Muscle of leg (tissue), 11 donors: ENCODE measurements around the gene RASGEF1B. TPM values are rescaled to one million over a fixed set of nuclear protein-coding genes. Genes with fewer than 3 reads are reported as not detected.

Experiments
- DNase-seq: peaks from one replicate; pipeline ENCODE4 v3.0.0; 2013
- H3K27ac ChIP-seq: one replicate; pipeline ENCODE4 v1.5.1; 2013; ENCODE audit warnings: mild to moderate bottlenecking, low read length, control low read depth
- H3K27me3 ChIP-seq: one replicate; pipeline ENCODE4 v1.6.1; 2013; ENCODE audit warnings: low read length; ENCODE audit not compliant: control insufficient read depth, insufficient read depth
- H3K36me3 ChIP-seq: one replicate; pipeline ENCODE4 v1.6.1; 2013; ENCODE audit warnings: low read length; ENCODE audit not compliant: control insufficient read depth, insufficient read depth
- H3K4me1 ChIP-seq: one replicate; pipeline ENCODE4 v1.6.1; 2013; ENCODE audit warnings: low read length; ENCODE audit not compliant: control insufficient read depth, insufficient read depth
- H3K4me3 ChIP-seq: one replicate; pipeline ENCODE4 v1.5.1; 2013; ENCODE audit warnings: low read length, control low read depth
- H3K9me3 ChIP-seq: replicated peaks from 2 replicates; pipeline ENCODE4 v1.6.1; 2013; ENCODE audit warnings: low read depth, low read length; ENCODE audit not compliant: control insufficient read depth
- WGBS: methylation state at CpG from one replicate; pipeline ENCODE4 v1.1.5; 2013; ENCODE audit warnings: missing lambda C conversion rate; ENCODE audit not compliant: insufficient coverage; 5-methylcytosine and 5-hydroxymethylcytosine counted together
- polyA plus RNA-seq, 8 donors: library from polyadenylated mRNA; unstranded; fragments of 120-200 nt; gene quantifications; one replicate each; pipeline versions ENCODE4 v1.2.1 to v1.2.3, GENCODE V29; 2013; ENCODE audit warnings: inconsistent platforms in 1 of 8, low replicate concordance in 1 of 8; ENCODE audit not compliant: insufficient read length in 8 of 8, insufficient read depth in 1 of 8
- total RNA-seq: library from RNA; stranded (reverse); fragments of 120-200 nt; gene quantifications from one replicate; pipeline ENCODE4 v1.2.4, GENCODE V29; 2013

RASGEF1B gene
- total and polyA plus RNA-seq, 9 donors, result 2.8 to 6.0 (median 3.5) TPM

DNA sequence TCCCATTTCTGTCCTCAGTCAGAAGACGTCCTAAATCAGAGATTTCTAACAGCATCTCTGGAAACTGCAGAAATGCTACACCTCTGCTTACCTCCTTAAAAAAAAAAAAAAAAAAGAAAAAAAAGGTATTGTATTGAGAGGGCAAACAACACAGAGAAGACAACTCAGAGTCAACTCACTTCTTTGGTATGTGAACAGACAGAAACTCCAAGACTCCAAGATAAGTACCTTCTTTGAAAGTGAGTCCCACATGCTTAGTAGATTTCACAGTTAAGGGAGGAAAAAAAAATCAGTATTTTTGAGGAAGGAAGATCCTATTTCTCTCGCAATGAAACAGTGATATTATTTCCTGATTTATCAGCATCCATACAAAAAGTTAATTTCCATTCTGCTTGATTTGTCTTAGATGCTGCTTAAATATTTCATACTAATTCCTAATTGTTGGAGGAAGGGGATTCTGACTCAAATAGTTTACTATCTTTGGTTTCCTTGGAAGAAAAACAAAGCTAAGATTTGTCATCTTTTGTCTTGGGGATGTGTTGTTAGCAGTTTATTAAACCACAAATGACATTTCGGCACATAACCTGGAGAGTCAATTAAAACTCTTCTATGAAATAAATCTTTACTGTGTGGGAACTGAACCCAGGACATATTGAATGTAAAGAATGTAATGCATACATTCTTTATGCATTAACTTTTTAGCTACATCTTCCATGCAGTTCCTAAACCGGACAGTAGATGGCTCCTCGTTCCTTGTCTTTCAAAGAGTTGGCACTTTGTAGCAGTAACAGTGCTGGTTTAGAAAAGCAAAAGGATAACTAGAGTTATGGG, 4.7 kb downstream of the RASGEF1B start:
- Histone ChIP-seq H3K27me3 (peaks cover 4% of the 10 kb centered on the region), H3K4me3 (no peak overlapping the region), H3K36me3 (no peaks in the 10 kb centered on the region), H3K9me3 (no peaks in the 10 kb centered on the region), H3K4me1 (peaks cover 12% of the 10 kb centered on the region), H3K27ac (no peak overlapping the region)
- DNase-seq, result peak; percentile 88
- 0% methylated on average over 2 of the region's 5 CpGs for WGBS

DNA sequence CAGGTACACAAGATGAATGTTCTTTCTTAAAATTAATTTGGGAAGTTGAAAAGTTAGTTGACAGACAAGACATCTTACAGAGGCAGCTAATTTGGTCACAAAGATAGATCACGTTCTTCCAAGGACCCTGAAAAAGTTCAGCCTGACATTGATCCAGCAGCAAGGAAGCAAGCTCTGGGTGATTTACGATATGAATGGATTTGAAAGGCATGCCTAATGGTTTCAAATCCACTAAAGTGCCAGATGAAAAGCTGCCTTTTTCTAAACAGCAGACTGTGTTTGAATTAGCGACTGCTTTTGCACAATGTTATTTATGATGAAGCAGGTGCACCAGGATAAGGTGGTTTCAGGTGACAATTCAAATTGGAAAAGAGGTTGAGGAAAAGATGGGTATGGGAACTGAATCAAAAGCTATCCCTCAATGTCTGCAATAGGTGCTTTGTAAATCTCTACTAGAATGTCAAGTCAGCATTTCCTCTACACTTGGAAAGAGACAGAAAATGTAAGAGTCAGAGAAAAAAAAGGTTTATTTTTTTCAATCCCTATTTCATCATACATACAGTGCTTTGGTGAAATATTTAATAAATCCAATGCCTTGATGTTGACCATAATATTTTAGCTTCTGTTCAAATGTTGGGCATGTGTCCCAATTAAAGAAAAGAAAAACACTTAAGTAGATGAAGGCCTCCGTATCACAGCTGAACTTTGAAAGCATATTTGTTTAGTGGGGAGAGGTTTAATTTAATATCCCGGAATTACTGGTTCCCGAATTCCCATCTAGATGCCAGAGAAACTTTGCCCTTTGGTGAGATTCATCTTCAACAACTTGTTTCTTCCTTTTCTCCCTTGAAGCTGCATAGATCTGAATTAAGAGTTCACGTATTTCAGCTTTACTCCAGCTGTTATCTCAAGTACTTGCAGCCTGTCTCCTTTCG, 6.0 kb downstream of the RASGEF1B start:
- Histone ChIP-seq H3K4me1 (peaks cover 6% of the 10 kb centered on the region), H3K36me3 (no peaks in the 10 kb centered on the region), H3K27me3 (peaks cover under 1% of the 10 kb centered on the region), H3K4me3 (no peak overlapping the region), H3K9me3 (no peaks in the 10 kb centered on the region), H3K27ac (no peak overlapping the region)
- WGBS, result 59% methylated on average over 4 of the region's 8 CpGs
- DNase-seq, result no peak

DNA sequence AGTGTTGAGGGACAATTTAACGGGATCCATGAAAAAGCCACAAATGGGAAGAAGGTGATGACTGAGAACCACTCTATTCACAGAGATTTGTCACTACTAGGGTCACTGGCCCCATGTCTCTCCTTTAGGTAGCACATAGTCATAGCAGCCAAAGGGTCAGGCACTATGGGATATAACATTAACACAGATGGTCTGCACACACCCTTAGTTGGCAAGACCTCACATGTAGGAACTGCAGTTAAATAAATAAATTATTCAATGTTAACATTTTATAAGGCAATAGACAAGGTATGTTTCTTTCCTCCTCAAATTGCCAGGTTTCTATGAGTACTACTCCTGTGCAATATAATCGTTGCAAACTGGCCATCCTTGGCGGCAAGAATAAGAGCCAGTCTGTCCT, 10.9 kb downstream of the RASGEF1B start:
- H3K9me3 ChIP-seq, result no peaks in the 10 kb centered on the region
- no peak overlapping the region for H3K27ac ChIP-seq
- H3K27me3 ChIP-seq, result no peaks in the 10 kb centered on the region
- 85% methylated on average over 2 of the region's 3 CpGs for WGBS
- no peaks in the 10 kb centered on the region for H3K4me1 ChIP-seq
- H3K4me3 ChIP-seq, result no peak overlapping the region
- peaks cover 3% of the 10 kb centered on the region for H3K36me3 ChIP-seq
- DNase-seq, result no peak

DNA sequence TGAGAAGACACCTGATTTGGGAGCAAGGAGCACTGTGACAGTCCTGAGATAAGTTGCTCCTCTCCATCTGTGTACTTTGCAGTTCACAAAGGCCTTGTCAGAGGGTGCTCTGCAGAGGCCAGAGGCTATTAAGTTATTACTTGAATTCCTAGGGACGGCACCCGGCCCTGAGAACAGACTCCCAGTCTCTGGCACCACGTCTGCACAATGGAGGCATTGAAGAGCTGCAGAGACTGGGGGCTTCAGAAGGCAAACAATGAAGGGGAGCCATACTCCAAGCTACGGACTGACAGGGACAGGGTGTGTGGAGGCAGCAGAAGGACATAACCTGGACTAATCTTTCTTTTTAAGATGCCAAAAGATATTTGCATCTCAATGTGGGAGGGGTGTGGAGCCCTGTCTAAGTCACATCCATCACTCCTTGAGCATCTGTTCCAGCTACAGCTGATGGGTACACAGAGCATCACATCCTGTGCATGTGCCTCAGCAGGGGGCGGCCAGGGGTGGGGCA, 11.5 kb downstream of the RASGEF1B start:
- H3K27ac ChIP-seq, result no peak overlapping the region
- WGBS, result 81% methylated on average over 4 of the region's 5 CpGs
- peaks cover 3% of the 10 kb centered on the region for H3K36me3 ChIP-seq
- H3K4me1 ChIP-seq, result no peaks in the 10 kb centered on the region
- H3K27me3 ChIP-seq, result no peaks in the 10 kb centered on the region
- no peaks in the 10 kb centered on the region for H3K9me3 ChIP-seq
- no peak for DNase-seq
- no peak overlapping the region for H3K4me3 ChIP-seq

DNA sequence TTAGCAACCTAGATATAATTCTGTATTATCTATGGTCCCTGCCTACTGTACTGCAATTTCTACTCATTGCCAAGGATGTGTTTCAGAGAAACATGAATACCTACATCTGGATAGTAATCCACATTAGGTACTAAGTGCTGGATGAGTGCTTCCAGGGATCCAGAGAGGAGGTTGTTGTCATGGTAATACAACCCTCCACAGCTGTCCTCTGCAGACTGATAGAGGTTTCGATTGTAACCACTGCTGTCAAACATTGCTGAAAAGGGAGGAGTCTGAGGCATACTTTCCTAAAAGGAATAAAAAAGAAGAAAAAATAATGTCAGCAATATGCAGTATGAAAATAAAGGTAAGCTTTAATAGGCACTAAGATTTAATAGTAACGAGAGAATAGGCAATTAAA, 12.5 kb downstream of the RASGEF1B start:
- no peaks in the 10 kb centered on the region for H3K4me1 ChIP-seq
- WGBS, result no CpG with 5 or more reads among the region's 2 CpGs
- no peak overlapping the region for H3K4me3 ChIP-seq
- no peak overlapping the region for H3K27ac ChIP-seq
- peaks cover 3% of the 10 kb centered on the region for H3K36me3 ChIP-seq
- DNase-seq, result no peak
- H3K9me3 ChIP-seq, result no peaks in the 10 kb centered on the region
- H3K27me3 ChIP-seq, result no peaks in the 10 kb centered on the region

DNA sequence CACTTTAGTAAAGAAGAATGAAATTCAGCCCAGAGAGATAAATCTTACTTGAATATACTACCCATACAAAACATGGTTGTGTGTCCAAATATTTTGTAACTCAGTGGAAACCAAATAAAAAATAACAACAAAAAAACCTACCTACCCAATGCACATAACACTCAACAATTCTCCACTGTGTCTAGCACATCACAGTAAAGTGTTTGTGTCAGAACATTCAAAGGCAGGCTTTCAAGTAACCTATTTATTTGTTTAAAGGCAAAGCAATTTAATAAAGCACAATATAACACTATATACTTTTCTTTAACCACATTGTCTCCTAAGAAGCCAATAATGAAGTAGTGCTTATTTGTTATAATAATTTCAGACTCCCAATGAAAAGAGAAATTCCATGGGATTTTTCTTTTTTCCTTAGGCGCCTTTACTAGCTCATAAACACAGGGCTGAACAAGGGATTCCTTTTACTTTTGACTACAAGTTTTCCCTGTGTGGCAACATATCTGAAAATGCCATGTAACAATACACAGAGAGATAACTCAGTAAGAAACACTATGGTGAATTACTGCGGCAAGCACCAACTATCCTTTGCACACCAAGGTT, 13.7 kb downstream of the RASGEF1B start:
- no peak for DNase-seq
- H3K27ac ChIP-seq, result no peak overlapping the region
- H3K4me3 ChIP-seq, result no peak overlapping the region
- H3K27me3 ChIP-seq, result no peaks in the 10 kb centered on the region
- WGBS, result 71% methylated on average over 1 of the region's 2 CpGs
- peaks cover 3% of the 10 kb centered on the region for H3K36me3 ChIP-seq
- no peaks in the 10 kb centered on the region for H3K4me1 ChIP-seq
- no peaks in the 10 kb centered on the region for H3K9me3 ChIP-seq

DNA sequence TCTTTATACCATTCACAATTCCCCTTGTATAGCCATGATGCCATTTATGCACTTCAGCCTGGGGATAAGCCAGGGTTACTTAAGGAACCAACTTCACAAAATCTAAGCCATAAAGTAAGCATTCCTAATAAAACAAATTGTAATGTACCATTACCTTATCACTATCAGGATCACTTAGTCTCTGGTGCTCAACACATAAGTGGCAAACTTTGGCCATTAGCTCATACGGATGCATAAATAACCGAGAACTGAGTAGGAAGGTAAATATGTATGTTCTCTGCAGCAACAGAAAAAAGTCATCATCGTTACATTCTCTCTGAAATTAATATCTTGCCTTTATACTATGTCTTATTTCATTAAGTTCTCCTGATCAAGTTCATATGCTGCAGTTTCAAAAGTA, 14.4 kb downstream of the RASGEF1B start:
- Histone ChIP-seq H3K9me3 (no peaks in the 10 kb centered on the region), H3K4me3 (no peak overlapping the region), H3K36me3 (peaks cover 3% of the 10 kb centered on the region), H3K27me3 (no peaks in the 10 kb centered on the region), H3K27ac (no peak overlapping the region), H3K4me1 (no peaks in the 10 kb centered on the region)
- no CpG with 5 or more reads among the region's 3 CpGs for WGBS
- DNase-seq, result no peak

DNA sequence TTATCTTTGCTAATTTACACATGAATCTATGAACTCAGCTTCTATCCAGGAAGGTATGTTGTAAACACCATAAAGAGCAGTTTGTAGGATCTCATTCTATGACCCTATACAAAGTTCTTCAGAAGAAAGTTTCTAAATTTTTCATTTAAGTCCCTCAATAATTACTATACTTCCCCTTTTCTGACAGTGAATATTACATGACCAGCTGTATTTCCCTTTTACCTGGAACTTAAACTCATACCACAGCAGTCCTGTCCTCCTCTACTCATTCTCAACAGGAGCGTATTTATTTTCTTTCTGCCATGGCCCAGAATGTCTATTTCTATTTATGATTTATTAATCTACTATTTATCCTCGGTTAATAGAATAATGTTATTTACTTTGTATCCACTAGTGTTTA, 15.8 kb downstream of the RASGEF1B start:
- Histone ChIP-seq H3K4me1 (no peaks in the 10 kb centered on the region), H3K27ac (no peak overlapping the region), H3K27me3 (no peaks in the 10 kb centered on the region), H3K36me3 (peaks cover 3% of the 10 kb centered on the region), H3K4me3 (no peak overlapping the region), H3K9me3 (no peaks in the 10 kb centered on the region)
- DNase-seq, result no peak
- WGBS, result no CpG with 5 or more reads among the region's 2 CpGs

DNA sequence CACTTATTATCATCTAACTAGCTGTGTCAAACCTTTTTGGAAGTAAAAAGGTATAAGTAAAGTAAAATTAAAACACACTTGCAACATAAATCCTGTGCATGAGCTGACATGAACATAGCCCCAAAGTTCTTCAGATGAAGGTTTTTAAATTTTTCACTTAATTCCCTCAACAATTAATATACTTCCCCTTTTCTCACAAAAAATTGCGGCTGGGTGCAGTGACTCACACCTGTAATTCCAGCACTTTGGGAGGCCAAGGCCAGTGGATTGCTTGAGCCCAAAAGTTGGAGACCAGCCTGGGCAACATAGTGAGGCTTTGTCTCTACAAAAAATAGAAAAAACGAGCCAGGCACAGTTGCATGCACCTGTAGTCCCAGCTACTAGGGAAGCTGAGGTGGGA, 16.8 kb downstream of the RASGEF1B start:
- H3K4me1 ChIP-seq, result no peaks in the 10 kb centered on the region

DNA sequence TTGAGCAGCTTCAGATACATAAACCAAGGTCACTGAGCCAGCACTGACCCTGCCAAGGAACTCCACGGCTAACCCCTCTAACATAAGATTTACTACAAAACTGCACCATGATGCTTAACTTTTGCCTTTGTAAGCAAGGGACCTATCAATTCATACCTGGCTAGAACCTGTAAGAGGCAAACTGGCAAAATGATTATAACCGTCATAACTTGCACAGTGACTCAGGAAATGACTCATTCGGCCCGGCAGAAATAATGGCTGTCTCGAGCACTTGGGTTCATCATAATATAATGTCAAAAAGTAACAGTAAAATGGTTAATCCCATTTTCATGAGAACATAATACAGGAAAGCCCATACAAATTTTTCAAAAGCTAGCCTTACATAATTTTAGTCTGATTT, 17.2 kb downstream of the RASGEF1B start:
- no peaks in the 10 kb centered on the region for H3K4me1 ChIP-seq
- no peak for DNase-seq
- no peaks in the 10 kb centered on the region for H3K27me3 ChIP-seq
- H3K27ac ChIP-seq, result no peak overlapping the region
- H3K9me3 ChIP-seq, result no peaks in the 10 kb centered on the region
- peaks cover 3% of the 10 kb centered on the region for H3K36me3 ChIP-seq
- WGBS, result no CpG with 5 or more reads among the region's 5 CpGs
- H3K4me3 ChIP-seq, result no peak overlapping the region

More for the DNA sequence above, 16.8 kb downstream of the RASGEF1B start:
- Histone ChIP-seq H3K36me3 (peaks cover 3% of the 10 kb centered on the region), H3K4me3 (no peak overlapping the region), H3K27ac (no peak overlapping the region), H3K27me3 (no peaks in the 10 kb centered on the region), H3K9me3 (no peaks in the 10 kb centered on the region)
- WGBS, result 75% methylated on average over 2 of the region's 2 CpGs
- DNase-seq, result no peak
